Keratinocyte (primary cell): ENCODE data around the gene UBE2R2. TPM values are rescaled to one million over a fixed set of nuclear protein-coding genes. Genes with fewer than 3 reads are reported as not detected.
"Not testable (repeated sequence)": the region's sequence is repeated elsewhere in the genome, so short reads cannot be mapped to it uniquely, and the experiment has no call there.

Source experiments
- DNase-seq: peaks from one replicate; pipeline ENCODE4 v3.0.0-alpha.2; 2011; ENCODE audit warnings: low read depth, missing footprints, low spot score
- FAIRE-seq: peaks from 2 replicates; lab custom pipeline; 2011; peaks lifted over from hg19 to GRCh38; lab: Jason Lieb, UNC
- H2AFZ ChIP-seq: 2 replicates; pipeline ENCODE4 v1.6.0; 2012; ENCODE audit warnings: low read length, control low read depth, inconsistent platforms; ENCODE audit not compliant: control insufficient read depth
- H3K27ac ChIP-seq: 2 replicates; pipeline ENCODE4 v1.5.1; 2011; ENCODE audit warnings: low read length; ENCODE audit not compliant: control insufficient read depth, insufficient read depth
- H3K27me3 ChIP-seq: 3 replicates; pipeline ENCODE4 v1.6.0; 2011; ENCODE audit warnings: low read length; ENCODE audit not compliant: control insufficient read depth, insufficient read depth; ENCODE audit errors: extremely low read depth
- H3K36me3 ChIP-seq, 2 experiments: 2 replicates in 1 of 2; 3 replicates in 1 of 2; pipeline ENCODE4 v1.5.1; 2011; ENCODE audit warnings: low read length in 2 of 2, mild to moderate bottlenecking in 1 of 2; ENCODE audit not compliant: control insufficient read depth in 2 of 2, insufficient read depth in 2 of 2; ENCODE audit errors: extremely low read depth in 1 of 2
- H3K4me1 ChIP-seq: 3 replicates; pipeline ENCODE4 v1.5.1; 2011; ENCODE audit warnings: low read length; ENCODE audit not compliant: control insufficient read depth, insufficient read depth; ENCODE audit errors: extremely low read depth
- H3K4me2 ChIP-seq: 3 replicates; pipeline ENCODE4 v1.6.0; 2011; ENCODE audit warnings: low read depth, low read length; ENCODE audit not compliant: control insufficient read depth, insufficient read depth; ENCODE audit errors: extremely low read depth
- H3K4me3 ChIP-seq, 3 experiments: fragments of 200-600 bp in 1 of 3; sonication (generic) in 1 of 3; 2 replicates in 2 of 3; 3 replicates in 1 of 3; pipeline ENCODE4 v1.5.1; 2011 to 2016; ENCODE audit warnings: low read length in 3 of 3, mild to moderate bottlenecking in 3 of 3, control low read depth in 2 of 3, inconsistent platforms in 1 of 3, low read depth in 1 of 3, mixed read lengths in 1 of 3, mixed run types in 1 of 3, moderate library complexity in 1 of 3; ENCODE audit not compliant: control insufficient read depth in 2 of 3, insufficient read depth in 2 of 3; ENCODE audit errors: extremely low read depth in 1 of 3
- H3K79me2 ChIP-seq: 2 replicates; pipeline ENCODE4 v1.6.0; 2012; ENCODE audit warnings: low read length; ENCODE audit not compliant: control insufficient read depth, insufficient read depth
- H3K9ac ChIP-seq: 3 replicates; pipeline ENCODE4 v1.6.0; 2011; ENCODE audit warnings: low read length; ENCODE audit not compliant: control insufficient read depth, insufficient read depth; ENCODE audit errors: extremely low read depth
- H3K9me1 ChIP-seq: 3 replicates; pipeline ENCODE4 v1.6.0; 2011; ENCODE audit warnings: low read length; ENCODE audit not compliant: control insufficient read depth, insufficient read depth; ENCODE audit errors: extremely low read depth
- H3K9me3 ChIP-seq: 2 replicates; pipeline ENCODE4 v1.5.1; 2012; ENCODE audit warnings: low read depth, low read length; ENCODE audit not compliant: control insufficient read depth
- H4K20me1 ChIP-seq: 3 replicates; pipeline ENCODE4 v1.6.0; 2011; ENCODE audit warnings: low read length; ENCODE audit not compliant: control insufficient read depth, insufficient read depth; ENCODE audit errors: extremely low read depth
- EZH2 ChIP-seq: IDR thresholded peaks from one replicate; pipeline ENCODE4 v1.6.1; 2012; ENCODE audit warnings: inconsistent platforms, mild to moderate bottlenecking, low read length, moderate library complexity
- dilution Hi-C: fragments of 300-500 bp; cut with MboI; formaldehyde crosslinking; loops from one replicate; pipeline ENCODE4 v1.7.0; 2020; ENCODE audit warnings: low sequenced_read_pairs; ENCODE audit not compliant: extremely low pct_ligation_motif_present
- polyA minus RNA-seq, 3 experiments: library from RNA; depleted of rRNA, polyadenylated mRNA; stranded (reverse); fragments of >200 nt; gene quantifications; 1 replicate in 1 of 3; 2 replicates in 1 of 3; 3 replicates in 1 of 3; pipeline ENCODE4 v1.2.3, GENCODE V29; 2011
- polyA plus RNA-seq, 5 experiments: library from polyadenylated mRNA; depleted of rRNA in 3 of 5; stranded (reverse) in 3 of 5; stranded (forward) in 1 of 5; unstranded in 1 of 5; fragments of >200 nt; gene quantifications; 1 replicate in 1 of 5; 2 replicates in 3 of 5; 3 replicates in 1 of 5; pipeline versions ENCODE4 v1.2.1 to v1.2.3, GENCODE V29; 2011 to 2012; ENCODE audit warnings: missing spikeins in 2 of 5, low read depth in 1 of 5, low replicate concordance in 1 of 5
- TF ChIP-seq, protein P1 (sequence below), 3 experiments: IDR thresholded peaks in 1 of 3; conservative IDR thresholded peaks in 1 of 3; optimal IDR thresholded peaks in 1 of 3; 2 replicates in 2 of 3; 3 replicates in 1 of 3; pipeline versions ENCODE3 to v1.5.1; 2011; ENCODE audit warnings: low read length in 3 of 3, mild to moderate bottlenecking in 3 of 3, moderate library complexity in 2 of 3, control low read depth in 1 of 3, inconsistent platforms in 1 of 3; ENCODE audit not compliant: insufficient read depth in 2 of 3; ENCODE audit errors: extremely low read depth in 1 of 3

Gene UBE2R2, protein sequence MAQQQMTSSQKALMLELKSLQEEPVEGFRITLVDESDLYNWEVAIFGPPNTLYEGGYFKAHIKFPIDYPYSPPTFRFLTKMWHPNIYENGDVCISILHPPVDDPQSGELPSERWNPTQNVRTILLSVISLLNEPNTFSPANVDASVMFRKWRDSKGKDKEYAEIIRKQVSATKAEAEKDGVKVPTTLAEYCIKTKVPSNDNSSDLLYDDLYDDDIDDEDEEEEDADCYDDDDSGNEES
- 11.5 to 39.7 TPM (median 20.5 TPM) in 3 replicates for polyA plus RNA-seq
- 36.0 TPM for polyA plus RNA-seq (2011; ENCODE audit: low read depth)
- 26.4 and 39.9 TPM in 2 replicates for polyA plus RNA-seq (2011; cell fraction: cytosol; rRNA removed)
- polyA plus RNA-seq (2011; cell fraction: nucleus; rRNA removed), result 24.6 and 28.7 TPM in 2 replicates
- polyA plus RNA-seq (2012; ENCODE audit: low replicate concordance), result 35.9 and 60.3 TPM in 2 replicates
- polyA minus RNA-seq, result 15.0 to 24.3 TPM (median 18.9 TPM) in 3 replicates
- polyA minus RNA-seq (2011; cell fraction: cytosol; rRNA and poly(A)+ RNA removed), result 18.6 TPM
- polyA minus RNA-seq (2011; cell fraction: nucleus; rRNA and poly(A)+ RNA removed), result 12.5 and 23.7 TPM in 2 replicates

DNA sequence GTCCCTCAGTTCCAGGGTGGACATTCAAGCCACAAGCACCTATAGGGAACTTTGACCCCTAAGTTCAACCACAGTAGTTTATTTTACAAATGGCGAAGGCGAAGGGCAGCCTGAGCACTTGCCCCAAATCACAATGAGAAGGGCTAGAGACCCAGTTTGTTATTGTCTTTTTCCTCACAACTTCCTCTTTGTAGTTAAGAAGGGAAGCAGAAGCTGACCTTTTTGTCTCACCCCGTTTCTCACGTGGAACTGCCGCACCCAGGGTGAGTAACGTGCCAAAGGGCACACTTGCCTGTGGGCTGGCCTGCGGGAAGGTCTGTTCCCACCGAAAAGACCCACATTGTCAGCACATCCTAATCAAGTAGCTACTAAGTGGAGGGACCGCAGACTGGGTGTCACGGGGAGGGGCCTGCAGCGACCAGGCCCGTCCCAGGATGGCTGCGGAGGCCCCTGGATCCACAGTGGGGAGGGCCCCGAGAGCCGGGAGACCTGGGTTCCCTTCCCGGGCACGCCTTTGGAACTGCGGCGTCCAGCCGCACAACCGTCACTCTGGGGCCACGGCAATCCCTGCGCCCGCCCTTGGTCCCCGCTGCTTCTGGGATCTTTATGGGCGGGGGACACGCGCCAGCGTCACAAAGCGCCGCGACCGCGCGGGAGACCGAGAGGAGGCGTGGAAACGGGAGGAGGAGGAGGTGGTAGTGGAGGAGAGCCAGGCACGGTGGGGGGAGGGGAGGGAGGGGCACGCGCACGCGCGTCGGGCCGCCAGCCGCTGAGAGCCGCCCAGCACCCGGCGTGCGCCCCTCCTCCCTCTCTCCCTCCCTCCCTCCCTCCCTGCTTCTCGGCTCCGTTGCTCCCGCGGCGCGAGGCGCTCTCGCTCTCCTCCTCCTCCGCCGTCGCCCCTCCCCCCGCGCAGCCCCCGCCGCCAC lies at the start of gene UBE2R2:
TSS of gene UBE2R2 (plus strand) at position 834 of the 926 bp plus-strand sequence. CDS start 598 bp downstream, outside the sequence.
- TF ChIP-seq, protein P1, sequence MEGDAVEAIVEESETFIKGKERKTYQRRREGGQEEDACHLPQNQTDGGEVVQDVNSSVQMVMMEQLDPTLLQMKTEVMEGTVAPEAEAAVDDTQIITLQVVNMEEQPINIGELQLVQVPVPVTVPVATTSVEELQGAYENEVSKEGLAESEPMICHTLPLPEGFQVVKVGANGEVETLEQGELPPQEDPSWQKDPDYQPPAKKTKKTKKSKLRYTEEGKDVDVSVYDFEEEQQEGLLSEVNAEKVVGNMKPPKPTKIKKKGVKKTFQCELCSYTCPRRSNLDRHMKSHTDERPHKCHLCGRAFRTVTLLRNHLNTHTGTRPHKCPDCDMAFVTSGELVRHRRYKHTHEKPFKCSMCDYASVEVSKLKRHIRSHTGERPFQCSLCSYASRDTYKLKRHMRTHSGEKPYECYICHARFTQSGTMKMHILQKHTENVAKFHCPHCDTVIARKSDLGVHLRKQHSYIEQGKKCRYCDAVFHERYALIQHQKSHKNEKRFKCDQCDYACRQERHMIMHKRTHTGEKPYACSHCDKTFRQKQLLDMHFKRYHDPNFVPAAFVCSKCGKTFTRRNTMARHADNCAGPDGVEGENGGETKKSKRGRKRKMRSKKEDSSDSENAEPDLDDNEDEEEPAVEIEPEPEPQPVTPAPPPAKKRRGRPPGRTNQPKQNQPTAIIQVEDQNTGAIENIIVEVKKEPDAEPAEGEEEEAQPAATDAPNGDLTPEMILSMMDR (optimal IDR thresholded peaks at IDR 0.05 in 1 of 3, IDR thresholded peaks at IDR 0.05 in 1 of 3, conservative IDR thresholded peaks at IDR 0.05 in 1 of 3; ENCODE audit: extremely low read depth in 1 of 3, insufficient read depth in 2 of 3, low read length in 3 of 3), result no peak
- TF ChIP-seq EZH2, result no peak
- peaks cover 52% of the 10 kb centered on the region for H3K4me1 ChIP-seq
- dilution Hi-C loops, result no loop called here

DNA sequence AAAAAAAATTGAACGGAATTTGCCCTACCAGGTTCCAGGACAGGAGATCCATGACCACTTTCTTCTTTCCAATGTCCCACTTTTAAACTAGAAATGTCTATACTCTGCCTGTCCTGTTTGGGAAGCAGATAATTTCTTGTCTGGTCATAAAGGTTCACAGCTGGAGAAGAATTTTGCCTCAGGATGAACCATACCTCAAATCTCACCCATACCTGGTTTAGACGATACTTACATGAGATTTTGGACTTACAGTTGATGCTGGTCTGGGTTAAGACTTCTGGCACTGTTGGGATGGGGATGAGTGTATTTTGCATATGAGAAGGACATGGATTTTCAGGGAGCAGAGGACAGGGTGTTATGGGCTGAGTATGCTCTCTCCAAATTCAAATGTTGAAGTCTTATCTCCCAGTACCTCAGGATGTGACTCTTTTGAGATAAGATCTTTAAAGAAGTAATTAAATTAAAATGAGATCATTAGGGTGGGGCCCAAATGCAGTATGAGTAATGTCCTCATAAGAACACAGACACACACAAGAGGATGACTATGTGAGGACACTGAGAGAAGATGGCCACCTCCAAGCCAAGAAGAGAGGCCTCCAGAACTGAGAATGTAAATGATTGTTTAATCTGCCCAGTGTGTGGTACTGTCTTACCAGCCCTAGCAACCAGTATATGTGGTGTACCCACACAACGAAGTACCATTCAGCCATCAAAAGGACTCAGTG lies 46.6 kb upstream of the UBE2R2 start:
- Histone ChIP-seq H3K4me1 (peaks cover 46% of the 10 kb centered on the region), H2AFZ (peak overlapping the region; percentile 65), H3K27ac (peak overlapping the region; percentile 94), H3K4me2 (peak overlapping the region; percentile 14), H3K9ac (peak overlapping the region; percentile 68)
- H3K9me1 ChIP-seq, DNase-seq, dilution Hi-C loops, H4K20me1 ChIP-seq, H3K27me3 ChIP-seq, H3K79me2 ChIP-seq, H3K4me3 ChIP-seq, H3K9me3 ChIP-seq, H3K36me3 ChIP-seq: not testable (repeated sequence)
- peak; percentile 90 for FAIRE-seq

More for the DNA sequence above, at the start of gene UBE2R2:
- Histone ChIP-seq H2AFZ (peak within 1 kb of the TSS; percentile 70), H3K4me2 (peak within 1 kb of the TSS; percentile 92), H3K27ac (peak within 1 kb of the TSS; percentile 97), H4K20me1 (peaks cover 13% of the 10 kb centered on the region), H3K27me3 (no peaks in the 10 kb centered on the region), H3K79me2 (peaks cover 44% of the 10 kb centered on the region), H3K36me3 (peaks cover 0 to 3% of the 10 kb centered on the region in 2 experiments), H3K4me3 (peak within 1 kb of the TSS; percentile 61 to 98 (median 96)), H3K9ac (peak within 1 kb of the TSS; percentile 96), H3K9me1 (no peaks in the 10 kb centered on the region), H3K9me3 (no peaks in the 10 kb centered on the region)
- DNase-seq, result peak; percentile 81
- no peak for FAIRE-seq

DNA sequence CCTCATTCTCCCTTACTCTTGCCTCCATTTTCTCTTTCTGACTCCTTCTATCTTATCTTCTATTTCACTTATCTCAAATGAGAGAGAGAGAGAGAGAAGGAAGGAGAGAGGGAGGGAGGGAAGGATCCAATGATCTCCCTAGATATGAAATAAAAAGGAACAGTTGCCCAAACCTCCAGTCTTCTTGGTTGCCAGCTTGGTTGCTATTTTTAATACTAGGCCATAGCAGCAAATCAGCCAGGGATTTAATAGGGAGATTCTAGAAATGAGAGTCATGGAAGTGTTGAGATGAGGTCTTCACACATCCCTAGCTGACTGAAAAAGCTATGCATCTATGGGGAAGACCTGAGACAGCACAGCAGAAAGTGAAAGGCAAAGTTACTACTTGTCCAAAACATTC lies 43.8 kb upstream of the UBE2R2 start:
- H4K20me1 ChIP-seq, H3K79me2 ChIP-seq, DNase-seq, H3K9me1 ChIP-seq, H3K27ac ChIP-seq, H2AFZ ChIP-seq, dilution Hi-C loops, H3K4me2 ChIP-seq, H3K36me3 ChIP-seq, H3K9me3 ChIP-seq, H3K4me3 ChIP-seq, H3K27me3 ChIP-seq, H3K9ac ChIP-seq: not testable (repeated sequence)
- FAIRE-seq, result peak; percentile 51
- peaks cover 29% of the 10 kb centered on the region for H3K4me1 ChIP-seq
